Measurements from ENCODE around the gene TTC27. TPM values are rescaled to one million over a fixed set of nuclear protein-coding genes. Genes with fewer than 3 reads are reported as not detected.

The TTC27 gene
- polyA plus RNA-seq, 1 donor from 2014 or later = 11.1 TPM

- H3K27ac ChIP-seq (ENCODE audit: low read length) = no peak overlapping the region
- no peaks in the 10 kb centered on the region for H3K27me3 ChIP-seq (ENCODE audit: insufficient read depth, low read depth, low read length)
- H3K4me3 ChIP-seq (ENCODE audit: low read length) = peak overlapping the region; percentile 81
- H3K9ac ChIP-seq (ENCODE audit: low read length) = no peak overlapping the region
- no peaks in the 10 kb centered on the region for H4K20me1 ChIP-seq (ENCODE audit: insufficient read depth)
- no peak overlapping the region for H2AFZ ChIP-seq (ENCODE audit: low read depth, low read length)
- H3K4me2 ChIP-seq (ENCODE audit: low read length) = no peak overlapping the region
- no peaks in the 10 kb centered on the region for H3K9me2 ChIP-seq (ENCODE audit: insufficient read depth, low read length)
- no peaks in the 10 kb centered on the region for H3K79me2 ChIP-seq (replicated peaks; ENCODE audit: insufficient read depth, low read length)
- H3K9me3 ChIP-seq (ENCODE audit: low read length) = no peaks in the 10 kb centered on the region
- H3K36me3 ChIP-seq (ENCODE audit: insufficient read depth, low read length) = no peaks in the 10 kb centered on the region
- no peaks in the 10 kb centered on the region for H3F3A ChIP-seq (ENCODE audit: insufficient read depth, low read length, poor library complexity, severe bottlenecking)
- TF ChIP-seq MXI1 (conservative IDR thresholded peaks at IDR 0.05; ENCODE audit: poor library complexity, severe bottlenecking) (no peak), RAD21 (conservative IDR thresholded peaks at IDR 0.05) (no peak), EZH2 (IDR thresholded peaks at IDR 0.05; ENCODE audit: borderline replicate concordance, insufficient read depth, low read length, poor library complexity, severe bottlenecking) (no peak)
Measured at GRCh38 chr2:32626639-32627221, 1.1 kb upstream of the TTC27 start.

GRCh38 chr2:32627441-32627813 lies 423 bp upstream of the TTC27 start:
- Histone ChIP-seq H4K20me1 (ENCODE audit: insufficient read depth) (no peaks in the 10 kb centered on the region), H3K4me2 (ENCODE audit: low read length) (peak overlapping the region; percentile 91), H3K27me3 (ENCODE audit: insufficient read depth, low read depth, low read length) (no peaks in the 10 kb centered on the region), H3K36me3 (ENCODE audit: insufficient read depth, low read length) (no peaks in the 10 kb centered on the region), H3K79me2 (replicated peaks; ENCODE audit: insufficient read depth, low read length) (no peaks in the 10 kb centered on the region), H3K9me2 (ENCODE audit: insufficient read depth, low read length) (no peaks in the 10 kb centered on the region), H3K4me3 (ENCODE audit: low read length) (peak overlapping the region; percentile 81), H3K27ac (ENCODE audit: low read length) (peak overlapping the region; percentile 42), H3K9me3 (ENCODE audit: low read length) (no peaks in the 10 kb centered on the region), H3K9ac (ENCODE audit: low read length) (peak overlapping the region; percentile 58), H3F3A (ENCODE audit: insufficient read depth, low read length, poor library complexity, severe bottlenecking) (no peaks in the 10 kb centered on the region), H2AFZ (ENCODE audit: low read depth, low read length) (peak overlapping the region; percentile 94)
- TF ChIP-seq POLR2AphosphoS5 (IDR thresholded peaks at IDR 0.05) (no peak), REST (IDR thresholded peaks at IDR 0.05; ENCODE audit: borderline replicate concordance) (no peak), TAF1 (IDR thresholded peaks at IDR 0.05; ENCODE audit: low read depth) (peak; percentile 32), MXI1 (conservative IDR thresholded peaks at IDR 0.05; ENCODE audit: poor library complexity, severe bottlenecking) (no peak), CTCF (IDR thresholded peaks at IDR 0.05; ENCODE audit: poor library complexity, severe bottlenecking) (peak; percentile 33), RAD21 (conservative IDR thresholded peaks at IDR 0.05) (no peak), EZH2 (IDR thresholded peaks at IDR 0.05; ENCODE audit: borderline replicate concordance, insufficient read depth, low read length, poor library complexity, severe bottlenecking) (no peak), SMC3 (conservative IDR thresholded peaks at IDR 0.05; ENCODE audit: poor library complexity) (no peak), EP300 (conservative IDR thresholded peaks at IDR 0.05; ENCODE audit: poor library complexity, severe bottlenecking) (no peak)

Data from neural cell (in vitro differentiated cells).